Heart right ventricle (tissue), 16 donors: ENCODE measurements around the gene MRGPRG. TPM values are rescaled to one million over a fixed set of nuclear protein-coding genes. Genes with fewer than 3 reads are reported as not detected.

ENCODE experiments used
- ATAC-seq, 8 donors: fragments of 200-7000 bp; cut with Tn5 transposase; one replicate each; pipeline ENCODE4 v1.9.1; 2020; ENCODE audit warnings: mild to moderate bottlenecking in 8 of 8, moderate library complexity in 8 of 8, moderate number of reproducible peaks in 1 of 8
- DNase-seq, 2 donors: peaks; one replicate each; pipeline ENCODE4 v3.0.0-alpha.2; 2020
- H3K27ac ChIP-seq, 10 donors: fragments of 200-600 bp; sonication (generic) in 2 of 10; one replicate each; pipeline versions ENCODE4 v1.5.0 to v1.8.0; 2020 to 2022; ENCODE audit warnings: mild to moderate bottlenecking in 3 of 10
- H3K27me3 ChIP-seq, 7 donors: fragments of 200-600 bp; one replicate each; pipeline ENCODE4 v1.8.0; 2021 to 2022; ENCODE audit warnings: mild to moderate bottlenecking in 2 of 7
- H3K36me3 ChIP-seq, 9 donors: fragments of 200-600 bp; sonication (generic) in 1 of 9; one replicate each; pipeline versions ENCODE4 v1.5.0 to v1.8.0; 2020 to 2022; ENCODE audit warnings: mild to moderate bottlenecking in 2 of 9
- H3K4me1 ChIP-seq, 9 donors: fragments of 200-600 bp; sonication (generic) in 1 of 9; one replicate each; pipeline versions ENCODE4 v1.5.0 to v1.8.0; 2020 to 2022; ENCODE audit warnings: mild to moderate bottlenecking in 4 of 9
- H3K4me3 ChIP-seq, 10 donors: fragments of 200-600 bp; sonication (generic) in 2 of 10; one replicate each; pipeline versions ENCODE4 v1.5.0 to v1.8.0; 2020 to 2022; ENCODE audit warnings: mild to moderate bottlenecking in 7 of 10, moderate library complexity in 2 of 10
- H3K9me3 ChIP-seq, 11 donors: fragments of 200-600 bp in 10 of 11; sonication (generic) in 2 of 11; one replicate each; pipeline versions ENCODE4 v1.5.0 to v1.8.0; 2013 to 2022; ENCODE audit warnings: mild to moderate bottlenecking in 2 of 11, control low read depth in 1 of 11, moderate library complexity in 1 of 11
- CTCF ChIP-seq, 9 donors: fragments of 200-600 bp; sonication (generic) in 2 of 9; IDR thresholded peaks; one replicate each; pipeline versions ENCODE4 v1.5.0 to v1.8.0; 2021 to 2022; ENCODE audit warnings: antibody characterized with exemption in 9 of 9, mild to moderate bottlenecking in 5 of 9, moderate library complexity in 1 of 9
- WGBS, 2 donors: extraction: QIAGEN DNeasy Blood & Tissue Kit; methylation state at CpG; one replicate each; pipeline ENCODE4 v1.1.7; 2013; ENCODE audit warnings: inconsistent platforms in 1 of 2; 5-methylcytosine and 5-hydroxymethylcytosine counted together
- intact Hi-C, 10 donors: fragments of 100-400 bp; cut with DNase I; formaldehyde crosslinking; loops; one replicate each; pipeline versions ENCODE4 v1.11.1 to v1.14.2; 2022
- polyA plus RNA-seq, 2 donors: library from polyadenylated mRNA; stranded (reverse); fragments of 200-250 nt; gene quantifications; one replicate each; pipeline ENCODE4 v1.2.3, GENCODE V29; 2013
- total RNA-seq, 10 donors: library from RNA; stranded (reverse); fragmentation: NEBNext Ultra II Directional in 3 of 10; extraction: Animal tissue kit (Norgen Biotek cat#: 25700) in 3 of 10; gene quantifications; one replicate each; pipeline versions ENCODE4 v1.2.1 to v1.2.4, GENCODE V29; 2021 to 2023
- donor health status: Arrhythmogenic right ventricular cardiomyopathy.
- donor health status: ischemic (EF 13 %, LVEDD 7.1; RV severe dilation, severe dysfunction).
- donor health status: healthy with polysubstance abuse.
- donor health status: DM: no; HTN: yes; CAD: no.
- donor health status: DM: no; HTN: no; CAD: no.
- donor health status: ischemic (EF 25% LVEDD 6.9; RV normal size, moderate dysfunction).
- donor health status: ischemic (EF 25% LVEDD 5.7; RV mildly dilated, moderate dysfunction).
- donor health status: healthy.
- donor health status: DM: yes; HTN: yes; CAD: no.
- donor health status: Ischemic cardiomyopathy.
- donor health status: ischemic (EF 35%, LVEDD 5.7; RV mildly dilated, moderate dysfunction).
- donor health status: nonischemic (EF 11% LVEDD 7.7; RV severe dilation, severe dysfunction).
- donor health status: DM: yes; HTN: yes; CAD: no.
- donor health status: PGD.
- donor health status: ischemic (EF 29% LVEDD 5.4; RV normal size, mild dysfunction).
- donor health status: nonischemic (EF 23%, LVEDD 6.1; RV moderate dilation, normal function).

Gene MRGPRG
- total and polyA plus RNA-seq, 12 donors = not detected

GRCh38 chr11:3183523-3183922, 35.1 kb downstream of the MRGPRG start:
- intact Hi-C loops = no loop called here
- Histone ChIP-seq H3K36me3 (no peaks in the 10 kb centered on the region), H3K4me1 (no peaks in the 10 kb centered on the region), H3K27me3 (peaks cover 0 to 5% (median 0%) of the 10 kb centered on the region in 7 donors), H3K4me3 (no peak overlapping the region), H3K27ac (no peak overlapping the region), H3K9me3 (no peaks in the 10 kb centered on the region)
- DNase-seq (no peak), ATAC-seq (peak in 1 of 8 donors; percentile 34)
- 88 to 93% methylated on average over 6 of the region's 6 CpGs for WGBS, 2 donors
- no peak for TF ChIP-seq CTCF (IDR thresholded peaks at IDR 0.05)

- Histone ChIP-seq H3K4me1 (no peaks in the 10 kb centered on the region), H3K27ac (no peak overlapping the region), H3K4me3 (no peak overlapping the region), H3K27me3 (peaks cover 0 to 5% (median 0%) of the 10 kb centered on the region in 7 donors), H3K36me3 (no peaks in the 10 kb centered on the region), H3K9me3 (peaks cover 0 to under 1% (median 0%) of the 10 kb centered on the region in 11 donors)
- DNase-seq = no peak
- intact Hi-C loops = no loop called here
- WGBS, 2 donors = 95 to 97% methylated on average over 4 of the region's 4 CpGs
- ATAC-seq = peak in 2 of 8 donors; percentile 12 to 28
- no peak for TF ChIP-seq CTCF (IDR thresholded peaks at IDR 0.05)
These were observed 36.2 kb downstream of the MRGPRG start for GRCh38 chr11:3182462-3182852.

GRCh38 chr11:3181725-3182461, 36.7 kb downstream of the MRGPRG start:
- Histone ChIP-seq H3K4me1 (no peaks in the 10 kb centered on the region), H3K4me3 (no peak overlapping the region), H3K9me3 (peaks cover 0 to 6% (median 3%) of the 10 kb centered on the region in 11 donors), H3K27ac (no peak overlapping the region), H3K27me3 (peaks cover 0 to 4% (median 0%) of the 10 kb centered on the region in 7 donors), H3K36me3 (no peaks in the 10 kb centered on the region)
- no peak for ATAC-seq
- intact Hi-C loops = no loop called here
- DNase-seq = no peak
- 91 to 93% methylated on average over 12 of the region's 12 CpGs for WGBS, 2 donors
- TF ChIP-seq CTCF (IDR thresholded peaks at IDR 0.05) = no peak

- no peak for TF ChIP-seq CTCF (IDR thresholded peaks at IDR 0.05)
- Histone ChIP-seq H3K4me3 (no peak overlapping the region), H3K36me3 (no peaks in the 10 kb centered on the region), H3K4me1 (no peaks in the 10 kb centered on the region), H3K27me3 (peaks cover 0 to 4% (median 0%) of the 10 kb centered on the region in 7 donors), H3K9me3 (peaks cover 0 to 17% (median 13%) of the 10 kb centered on the region in 11 donors), H3K27ac (no peak overlapping the region)
- DNase-seq = no peak
- no peak for ATAC-seq
- intact Hi-C loops = no loop called here
- WGBS, 2 donors = 81% methylated on average over 5 of the region's 5 CpGs
These were observed 37.7 kb downstream of the MRGPRG start for GRCh38 chr11:3180869-3181268.
